HG03439 (cell line): ENCODE data around the gene TMEM236.

Source experiments
- ATAC-seq: cut with Tn5 transposase; IDR thresholded peaks from one replicate; pipeline ENCODE4 v1.9.1; 2021; ENCODE audit warnings: mild to moderate bottlenecking, moderate library complexity; ENCODE audit not compliant: unreplicated experiment

TMEM236 gene

GRCh38 chr10:17784688-17785087 is 32.7 kb downstream of the TMEM236 start:
- no peak for ATAC-seq

GRCh38 chr10:17785276-17785930 is 33.4 kb downstream of the TMEM236 start:
- ATAC-seq, result no peak

GRCh38 chr10:17787087-17787961 is 35.3 kb downstream of the TMEM236 start:
- no peak for ATAC-seq

GRCh38 chr10:17788646-17789045 is 36.6 kb downstream of the TMEM236 start:
- ATAC-seq, result no peak

- no peak for ATAC-seq
These were observed 37.4 kb downstream of the TMEM236 start for GRCh38 chr10:17789396-17789795.

- no peak for ATAC-seq
These were observed 38.6 kb downstream of the TMEM236 start for GRCh38 chr10:17790651-17791050.

- no peak for ATAC-seq
These were observed 41.0 kb downstream of the TMEM236 start for GRCh38 chr10:17792991-17793390.

GRCh38 chr10:17793823-17794644 is 42.0 kb downstream of the TMEM236 start:
- ATAC-seq, result no peak

GRCh38 chr10:17795083-17795482 is 43.1 kb downstream of the TMEM236 start:
- ATAC-seq, result no peak

GRCh38 chr10:17795813-17796594 is 44.0 kb downstream of the TMEM236 start:
- ATAC-seq, result no peak

GRCh38 chr10:17801507-17801906 is 49.5 kb downstream of the TMEM236 start:
- no peak for ATAC-seq

- ATAC-seq, result no peak
These were observed 50.3 kb downstream of the TMEM236 start for GRCh38 chr10:17802350-17802749.

- no peak for ATAC-seq
These were observed 51.0 kb downstream of the TMEM236 start for GRCh38 chr10:17802976-17803375.

- ATAC-seq, result no peak
These were observed 53.3 kb downstream of the TMEM236 start for GRCh38 chr10:17805330-17805729.

- peak; percentile 58 for ATAC-seq
These were observed 54.0 kb downstream of the TMEM236 start for GRCh38 chr10:17805921-17806577.

- no peak for ATAC-seq
These were observed 57.2 kb downstream of the TMEM236 start, which contains the start of gene MRC1 for GRCh38 chr10:17808971-17809841. TSS of gene MRC1 (plus strand) at chr10:17809348. CDS start at chr10:17809466, 118 bp downstream.

GRCh38 chr10:17811146-17811865 is 59.3 kb downstream of the TMEM236 start:
- no peak for ATAC-seq

GRCh38 chr10:17814973-17815372 is 63.0 kb downstream of the TMEM236 start:
- no peak for ATAC-seq
